Upper lobe of left lung (tissue), 4 donors: ENCODE data around the gene VAPA.

Experiments used
- CTCF ChIP-seq, 6 experiments: fragments of 450-650 bp in 4 of 6; fragments of 200-600 bp in 2 of 6; sonication (generic) in 2 of 6; IDR thresholded peaks; one replicate each; pipeline ENCODE4 v1.5.1; 2016 to 2019; ENCODE audit warnings: antibody characterized with exemption in 6 of 6
- EP300 ChIP-seq, 4 donors: sonication (generic); formaldehyde crosslinking; IDR thresholded peaks; one replicate each; pipeline ENCODE4 v1.5.1; 2017; ENCODE audit warnings: antibody characterized with exemption in 4 of 4, control low read depth in 2 of 4
- POLR2A ChIP-seq, 4 donors: fragments of 450-650 bp; IDR thresholded peaks; one replicate each; pipeline ENCODE4 v1.5.1; 2016 to 2017; ENCODE audit warnings: antibody characterized with exemption in 4 of 4, mild to moderate bottlenecking in 2 of 4
- POLR2AphosphoS5 ChIP-seq, 2 donors: sonication (generic); formaldehyde crosslinking; IDR thresholded peaks; one replicate each; pipeline ENCODE4 v1.5.1; 2017; ENCODE audit warnings: antibody characterized with exemption in 2 of 2

GRCh38 chr18:9997711-9998110 is 83.9 kb downstream of the VAPA start:
- no peak for TF ChIP-seq CTCF (IDR thresholded peaks at IDR 0.05)
- TF ChIP-seq EP300 (IDR thresholded peaks at IDR 0.05), result no peak
- TF ChIP-seq POLR2AphosphoS5 (IDR thresholded peaks at IDR 0.05), result no peak
- no peak for TF ChIP-seq POLR2A (IDR thresholded peaks at IDR 0.05)
